Measurements from ENCODE around the gene SMIM11.
"Not testable (repeated sequence)": the region's sequence is repeated elsewhere in the genome, so short reads cannot be mapped to it uniquely, and the experiment has no call there.

Gene SMIM11

DNA sequence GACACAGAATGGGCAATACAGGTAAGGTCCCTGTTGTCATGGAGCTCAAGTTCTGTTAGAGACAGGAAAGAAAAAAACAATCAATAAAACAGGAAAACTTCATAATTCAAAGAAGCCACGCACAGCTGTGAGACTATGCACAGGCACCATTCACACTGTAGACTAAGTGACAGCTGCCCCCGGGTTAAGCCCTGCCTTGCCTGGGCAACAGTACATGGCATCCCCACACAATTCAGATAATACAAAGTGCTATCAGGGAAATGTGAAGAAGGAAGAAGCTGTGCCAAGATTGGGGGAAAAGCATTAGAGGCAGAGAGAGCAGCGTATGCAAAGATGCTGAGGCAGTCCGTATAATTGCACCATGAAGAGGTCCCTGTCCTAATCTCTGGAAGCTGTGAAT, 20.5 kb upstream of the SMIM11 start:
- in situ Hi-C loops (cut with MboI; ENCODE audit: low sequenced_read_pairs): no loop called here

DNA sequence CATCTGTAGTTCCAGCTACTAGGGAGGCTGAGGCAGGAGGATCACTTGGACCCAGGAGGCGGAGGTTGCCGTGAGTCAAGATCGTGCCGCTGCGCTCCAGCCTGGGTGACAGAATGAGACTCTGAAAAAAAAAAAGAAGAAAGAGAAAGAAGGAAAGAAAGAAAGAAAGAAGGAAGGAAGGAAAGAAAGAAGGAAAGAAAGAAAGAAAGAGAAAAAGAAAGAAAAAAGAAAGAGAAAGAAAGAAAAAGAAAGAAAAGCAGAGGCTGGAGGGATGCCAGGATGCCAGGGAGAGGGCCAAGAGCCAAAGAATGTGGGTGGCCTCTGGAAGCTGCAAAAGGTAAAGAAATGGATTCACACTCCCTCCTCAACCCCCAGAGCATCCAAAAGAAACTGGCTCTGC, 19.7 kb upstream of the SMIM11 start:
- in situ Hi-C loops (cut with MboI; ENCODE audit: low sequenced_read_pairs): no loop called here

DNA sequence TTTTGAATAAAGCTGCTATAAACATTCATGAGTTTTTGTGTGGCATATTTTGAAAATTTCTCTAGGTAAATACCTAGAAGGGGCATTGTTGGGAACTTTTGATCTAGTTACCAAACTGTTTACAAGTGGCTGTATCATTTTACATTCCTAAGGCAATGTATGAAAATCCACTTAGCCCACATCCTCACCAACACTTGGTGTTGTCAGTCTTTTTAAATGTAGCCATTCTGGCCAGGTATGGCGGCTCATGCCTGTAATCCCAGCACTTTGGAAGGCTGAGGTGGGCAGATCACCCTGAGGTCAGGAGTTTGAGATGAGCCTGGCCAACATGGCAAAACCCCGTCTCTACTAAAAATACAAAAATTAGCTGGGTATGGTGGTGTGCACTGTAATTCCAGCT, 17.4 kb upstream of the SMIM11 start:
- in situ Hi-C loops (cut with MboI; ENCODE audit: low sequenced_read_pairs): no loop called here

DNA sequence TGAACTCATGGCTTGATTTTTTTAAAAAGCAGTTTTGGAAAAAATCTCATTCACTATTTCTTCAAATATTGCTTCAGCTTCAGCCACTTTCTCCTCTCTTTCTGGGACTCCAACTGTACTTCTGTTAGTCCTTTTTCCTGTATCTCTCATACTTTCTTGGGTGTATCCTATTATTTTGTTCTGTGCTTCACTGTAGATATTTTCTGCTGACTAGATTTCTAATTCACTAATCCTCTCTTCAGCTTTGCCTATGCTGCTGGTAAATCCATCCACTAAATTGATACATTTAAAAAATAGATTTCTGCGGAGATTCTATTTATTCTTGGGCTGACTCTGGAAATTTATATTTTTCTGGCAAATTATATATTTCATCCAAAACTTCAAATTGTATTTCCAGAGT, 16.4 kb upstream of the SMIM11 start:
- in situ Hi-C loops (cut with MboI; ENCODE audit: low sequenced_read_pairs): no loop called here

DNA sequence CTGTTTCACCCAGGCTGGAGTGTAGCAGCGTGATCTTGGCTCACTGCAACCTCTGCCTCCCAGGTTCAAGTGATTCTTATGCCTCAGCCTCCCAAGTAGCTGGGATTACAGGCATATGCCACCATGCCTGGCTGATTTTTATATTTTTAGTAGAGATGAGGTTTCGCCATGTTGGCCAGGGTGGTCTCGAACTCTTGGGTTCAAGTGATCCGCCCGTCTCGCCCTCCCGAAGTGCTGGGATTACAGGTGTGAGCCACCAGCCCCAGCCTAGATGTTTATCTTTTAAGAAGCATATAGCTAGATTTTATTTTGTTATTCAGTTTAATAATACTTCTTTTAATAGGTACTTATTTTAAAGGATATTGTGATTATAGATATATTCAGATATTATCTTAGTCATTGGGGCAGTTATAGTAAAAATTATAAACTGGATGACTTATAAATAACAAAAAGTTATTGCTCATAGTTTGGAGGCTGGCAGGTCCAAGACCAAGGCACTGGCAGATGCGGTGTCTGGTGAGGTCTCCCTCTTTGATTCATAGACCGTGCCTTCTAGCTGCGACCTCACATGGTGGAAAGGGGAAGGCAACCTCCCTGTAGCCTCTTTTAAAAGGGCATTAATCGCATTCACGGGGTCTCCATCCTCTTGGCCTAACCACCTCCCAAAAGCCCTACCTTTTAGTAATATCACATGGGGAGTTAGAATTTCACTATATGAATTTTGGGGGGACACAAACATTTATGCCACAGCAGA, 14.6 kb upstream of the SMIM11 start:
- in situ Hi-C loops (cut with MboI; ENCODE audit: low sequenced_read_pairs): no loop called here

DNA sequence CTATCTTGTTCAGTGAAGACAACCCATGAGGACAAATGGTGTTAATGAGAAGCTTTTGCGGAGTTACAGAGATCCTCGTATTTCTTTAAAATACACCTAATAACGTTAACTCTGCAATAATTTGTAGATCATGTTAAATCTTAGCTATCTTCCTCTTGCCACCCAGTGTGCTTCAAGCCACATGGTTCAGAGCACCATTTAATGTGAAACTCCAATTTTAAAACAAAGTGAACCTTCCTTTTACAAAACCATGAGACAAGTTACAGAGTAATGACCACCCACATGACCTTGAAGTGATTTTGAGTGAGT, 13.2 kb upstream of the SMIM11 start:
- in situ Hi-C loops (cut with MboI; ENCODE audit: low sequenced_read_pairs): no loop called here

DNA sequence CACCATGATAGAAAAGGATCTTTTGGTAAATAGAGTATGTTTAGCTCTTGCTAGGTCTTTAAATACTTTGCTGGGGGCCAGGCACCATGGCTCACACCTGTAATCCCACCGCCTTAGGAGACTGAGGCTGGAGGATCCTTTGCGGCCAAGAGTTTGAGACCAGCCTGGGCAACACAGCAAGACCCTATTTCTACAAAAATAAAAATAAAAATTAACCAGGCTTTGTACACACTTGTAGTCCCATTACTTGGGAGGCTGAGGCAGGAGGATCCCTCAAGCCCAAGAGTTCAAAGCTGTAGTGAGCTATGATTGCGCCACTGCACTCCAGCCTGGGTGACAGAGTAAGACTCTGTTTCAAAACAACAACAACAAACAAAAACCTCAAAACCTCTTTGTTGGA, 12.6 kb upstream of the SMIM11 start:
- in situ Hi-C loops (cut with MboI; ENCODE audit: low sequenced_read_pairs): no loop called here

DNA sequence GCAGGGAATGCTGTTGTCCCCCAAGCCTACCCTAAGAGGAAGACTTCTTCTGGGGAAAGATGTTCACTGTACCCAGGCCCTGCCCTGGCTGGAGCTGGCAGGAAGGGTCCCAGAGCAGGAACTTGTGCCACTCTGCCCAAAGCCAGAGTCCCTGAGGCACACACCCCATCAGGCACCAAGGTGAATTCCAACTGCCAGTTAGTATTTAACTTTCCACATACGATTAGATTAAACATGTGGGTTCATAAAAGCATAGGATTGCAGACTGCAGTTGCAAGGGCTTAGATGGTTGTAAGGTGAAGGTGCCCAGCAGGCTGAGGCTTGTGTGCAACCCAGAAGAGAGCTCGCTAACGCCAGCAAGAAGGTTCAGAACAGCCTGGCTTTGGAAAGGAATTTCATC, 11.6 kb upstream of the SMIM11 start, which contains the start of gene KCNE2:
Gene KCNE2, plus strand, starts transcription at position 274 of the 400 bp plus-strand sequence. CDS start 6,473 bp downstream, outside the sequence.
- in situ Hi-C loops (cut with MboI; ENCODE audit: low sequenced_read_pairs): no loop called here

DNA sequence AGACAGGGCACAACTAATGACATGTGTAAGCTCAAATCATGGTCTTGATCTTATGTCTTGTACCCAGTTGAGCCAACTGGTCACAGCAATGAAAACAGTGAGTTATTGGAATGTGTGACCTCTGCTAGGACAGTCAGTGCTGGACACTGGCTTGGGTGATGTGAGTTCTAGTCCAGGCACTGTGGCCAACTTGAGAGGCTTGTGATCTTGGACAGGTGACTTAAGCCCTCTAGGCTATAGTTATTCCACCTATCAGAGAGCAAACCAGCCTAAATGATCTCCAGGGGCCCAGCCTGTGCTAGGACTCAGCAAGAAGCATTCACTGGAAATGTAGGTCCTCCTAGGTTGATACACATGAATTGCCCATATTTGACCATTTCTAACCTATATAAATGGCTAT, 10.4 kb upstream of the SMIM11 start:
- in situ Hi-C loops (cut with MboI; ENCODE audit: low sequenced_read_pairs): no loop called here

DNA sequence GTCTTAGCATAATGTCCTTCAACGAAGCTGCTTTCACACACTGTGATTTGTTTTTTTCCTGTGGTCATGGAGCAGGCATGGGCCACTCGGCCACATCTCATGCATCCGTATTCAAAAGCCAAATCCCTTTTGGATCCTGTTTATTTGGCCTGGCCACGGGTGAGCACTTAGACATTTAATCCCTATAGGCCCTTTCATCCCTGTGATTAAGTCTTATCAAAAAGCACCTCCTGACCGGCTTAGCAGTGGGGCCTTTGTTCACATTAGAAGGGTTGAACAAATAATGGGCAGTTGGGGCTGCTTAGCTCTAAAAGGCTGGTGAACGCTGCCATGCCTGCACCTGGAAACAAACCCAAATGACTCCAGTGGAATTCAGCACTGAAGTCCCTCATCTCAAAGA, 9.5 kb upstream of the SMIM11 start:
- in situ Hi-C loops (cut with MboI; ENCODE audit: low sequenced_read_pairs): no loop called here

DNA sequence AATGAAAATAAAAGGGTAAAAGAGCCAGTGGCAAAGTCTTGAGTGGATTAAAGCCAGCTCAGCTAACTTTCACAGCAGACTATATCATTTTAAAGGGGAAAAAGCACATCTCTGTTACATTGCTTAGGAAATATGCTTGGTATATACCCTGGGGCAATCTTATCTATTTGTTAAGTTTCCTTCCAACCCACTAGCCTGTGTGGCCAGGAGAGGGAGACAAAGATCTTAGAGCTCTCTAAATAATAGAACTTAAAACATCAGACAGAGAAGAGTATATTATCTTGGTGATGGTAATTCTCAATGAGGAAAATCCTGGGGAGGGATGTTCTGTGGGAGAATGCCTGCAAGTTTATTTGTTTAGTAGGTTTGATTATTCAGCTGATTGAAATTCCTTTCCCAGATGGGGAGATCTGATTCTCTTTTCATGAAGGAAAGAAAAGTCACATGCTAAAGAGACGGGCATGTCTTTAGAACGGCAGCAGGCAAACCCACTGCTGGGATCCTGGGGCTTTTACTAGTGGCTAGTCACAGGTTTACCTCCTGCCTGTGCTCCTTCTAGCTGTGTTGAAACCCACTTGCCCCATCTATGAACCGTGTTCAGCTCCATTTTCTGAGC, 7.9 kb upstream of the SMIM11 start:
- in situ Hi-C loops (cut with MboI; ENCODE audit: low sequenced_read_pairs): no loop called here

DNA sequence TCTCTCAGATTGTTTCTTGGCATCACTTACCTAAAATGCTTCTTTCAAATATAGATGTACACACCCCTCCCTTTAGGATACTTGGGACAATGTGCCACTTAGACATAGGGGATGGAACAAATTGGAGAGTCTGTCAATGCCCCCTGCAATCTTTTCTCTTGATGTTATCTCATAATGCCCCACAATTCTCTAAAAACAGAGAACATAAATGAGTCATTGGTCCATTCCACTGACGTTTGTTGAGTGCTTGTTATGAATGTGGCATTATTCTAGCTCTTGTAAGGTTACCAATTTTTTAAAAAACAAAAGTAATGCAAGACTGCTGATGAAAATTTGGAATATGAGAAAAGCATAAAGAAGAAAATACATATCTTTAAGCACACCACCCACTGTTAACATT, 5.6 kb upstream of the SMIM11 start:
- in situ Hi-C loops (cut with MboI; ENCODE audit: low sequenced_read_pairs): no loop called here

DNA sequence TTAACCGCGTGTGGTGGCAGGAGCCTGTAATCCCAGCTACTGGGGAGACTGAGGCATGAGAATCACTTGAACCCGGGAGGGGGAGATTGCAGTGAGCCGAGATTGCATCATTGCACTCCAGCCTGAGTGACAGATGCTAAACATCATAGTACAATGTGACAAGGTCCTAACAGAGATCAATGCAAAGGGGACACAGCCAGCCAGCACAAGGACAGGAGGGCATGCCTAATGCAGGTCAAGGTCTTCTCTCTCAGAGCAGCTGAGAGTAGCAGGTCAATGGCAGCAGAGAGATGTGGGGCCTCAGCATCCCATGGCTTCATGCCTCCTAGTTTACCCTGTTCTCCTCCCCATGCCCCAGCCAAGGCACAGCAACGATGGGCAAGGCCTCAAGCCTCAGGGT, 3.0 kb upstream of the SMIM11 start:
- in situ Hi-C loops (cut with MboI; ENCODE audit: low sequenced_read_pairs): no loop called here

DNA sequence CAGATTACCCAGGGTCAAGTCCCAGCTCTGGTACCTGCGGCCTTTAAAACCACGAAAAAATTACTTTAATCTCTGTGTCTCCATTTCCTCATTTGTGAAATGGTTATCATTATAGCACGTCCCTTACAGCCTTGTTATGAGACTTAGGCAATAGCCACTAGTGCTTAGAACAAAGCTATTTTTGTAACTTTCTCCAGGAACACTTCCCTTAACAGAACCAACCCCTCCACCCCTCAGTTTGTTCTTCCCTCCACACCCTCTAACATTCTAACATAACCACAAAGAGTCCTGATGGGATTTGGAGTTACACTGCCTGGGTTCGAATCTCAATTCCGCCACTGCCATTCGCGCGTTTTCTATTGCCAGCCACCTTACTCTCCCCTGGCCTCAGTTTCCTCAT, 845 bp upstream of the SMIM11 start:
- in situ Hi-C loops (cut with MboI; ENCODE audit: low sequenced_read_pairs): not testable (repeated sequence)

DNA sequence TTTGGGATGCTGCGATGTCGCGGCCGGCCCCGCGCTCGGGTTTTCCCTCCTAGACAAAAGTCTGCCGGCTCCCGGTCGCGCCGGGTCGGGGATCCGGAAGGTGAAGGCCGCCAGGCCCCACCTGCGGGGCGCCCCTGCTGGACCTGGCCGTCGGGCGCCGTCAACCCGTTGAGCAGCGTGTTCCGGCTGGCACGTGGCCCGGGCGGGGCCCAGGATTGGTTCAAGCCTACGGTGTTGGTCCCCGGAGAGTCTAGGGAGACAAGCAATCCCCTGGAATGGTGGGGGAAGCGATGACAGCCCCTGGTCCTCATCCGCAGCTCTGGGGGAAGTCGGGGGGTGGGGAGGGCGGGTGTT, 289 bp downstream of the SMIM11 start:
- in situ Hi-C loops (cut with MboI; ENCODE audit: low sequenced_read_pairs): not testable (repeated sequence)

DNA sequence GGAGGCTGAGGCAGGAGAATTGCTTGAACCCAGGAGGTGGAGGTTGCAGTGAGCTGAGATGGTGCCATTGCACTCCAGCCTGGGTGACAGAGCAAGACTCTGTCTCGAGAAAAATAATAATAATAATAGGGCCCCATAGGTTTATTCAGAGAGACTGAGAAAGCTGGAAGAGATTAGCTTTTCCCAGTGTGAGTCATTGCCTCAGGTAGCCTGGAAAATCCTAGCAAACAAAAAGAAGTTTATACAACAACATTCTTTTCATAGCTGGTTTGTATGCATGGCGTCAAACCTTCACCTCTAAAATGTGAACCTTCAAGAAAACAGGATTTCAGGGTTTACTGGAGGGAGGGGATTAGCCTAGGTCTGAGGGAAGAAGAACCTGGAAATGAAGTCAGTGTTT, 7.8 kb downstream of the SMIM11 start:
- in situ Hi-C loops (cut with MboI; ENCODE audit: low sequenced_read_pairs): not testable (repeated sequence)

DNA sequence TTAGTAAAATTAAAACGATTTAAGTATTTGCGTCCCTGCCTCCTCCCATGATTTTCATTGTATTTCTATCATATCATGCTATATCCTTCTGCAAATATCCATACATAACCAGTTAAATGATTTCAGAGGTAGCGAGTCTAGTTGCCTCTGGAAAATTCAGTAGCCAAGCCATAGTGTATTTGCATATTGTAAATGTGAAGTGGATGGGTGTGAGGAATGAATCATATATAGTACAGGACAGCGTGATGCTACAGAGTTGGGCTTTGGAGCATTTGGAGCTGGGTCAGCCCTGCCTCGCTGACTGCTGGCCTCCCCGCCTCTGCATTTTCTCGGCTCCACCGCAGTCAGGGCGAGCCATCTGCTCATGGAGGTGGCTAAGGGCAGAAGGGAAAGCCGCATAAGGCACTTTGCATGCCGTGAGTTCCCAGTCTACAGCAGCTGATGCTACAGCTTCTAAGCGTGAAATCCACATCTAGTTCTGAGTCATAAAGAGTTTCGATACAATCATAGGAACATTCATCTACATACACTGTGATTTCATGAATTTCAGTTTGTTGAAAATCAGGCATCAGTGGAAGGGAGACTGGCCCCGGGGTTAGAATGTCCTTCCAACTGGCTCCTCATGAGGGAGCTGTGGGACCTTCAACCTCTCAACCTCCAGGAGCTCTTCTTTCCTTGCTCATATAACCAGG, 8.6 kb downstream of the SMIM11 start:
- in situ Hi-C loops (cut with MboI; ENCODE audit: low sequenced_read_pairs): not testable (repeated sequence)

DNA sequence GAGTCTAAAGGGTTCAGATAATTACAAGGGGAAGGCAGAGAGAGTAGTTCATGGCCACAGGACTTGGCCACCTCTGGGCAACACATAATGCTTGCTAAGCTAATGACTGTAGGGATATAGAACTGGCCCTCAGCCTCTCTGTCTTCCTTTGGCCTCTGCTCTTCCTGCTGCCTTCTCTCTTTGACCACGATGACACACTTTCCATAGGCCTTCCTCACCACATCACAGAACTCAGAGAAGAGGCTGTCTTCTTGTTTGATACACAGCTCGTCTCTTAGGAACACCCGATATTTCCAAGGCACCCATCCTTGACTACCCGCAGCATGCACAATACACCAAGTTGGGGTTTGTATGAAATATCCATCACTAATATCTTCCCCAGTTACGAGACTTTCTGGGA, 25.2 kb downstream of the SMIM11 start:
- in situ Hi-C loops (cut with MboI; ENCODE audit: low sequenced_read_pairs): not testable (repeated sequence)

DNA sequence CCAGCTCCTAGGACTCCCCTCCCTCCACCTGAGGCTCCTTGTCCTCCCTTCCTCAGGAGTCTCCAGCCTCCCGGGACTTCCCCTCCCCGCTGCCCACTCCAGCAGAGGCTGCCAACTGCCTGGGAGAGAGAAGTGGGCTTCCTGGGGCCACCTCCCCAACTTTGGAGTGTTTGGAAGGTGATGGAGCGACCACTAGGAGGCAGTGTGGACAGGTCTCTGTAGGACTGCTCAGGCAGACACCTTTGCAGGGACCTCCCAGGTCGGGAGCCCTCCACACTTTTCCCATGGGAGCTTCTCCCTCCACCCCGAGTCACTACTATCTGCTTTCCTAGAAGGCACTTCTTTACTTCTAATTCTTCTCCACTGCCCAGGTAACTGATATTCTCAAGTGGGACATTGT, 29.4 kb downstream of the SMIM11 start:
- in situ Hi-C loops (cut with MboI; ENCODE audit: low sequenced_read_pairs): not testable (repeated sequence)

DNA sequence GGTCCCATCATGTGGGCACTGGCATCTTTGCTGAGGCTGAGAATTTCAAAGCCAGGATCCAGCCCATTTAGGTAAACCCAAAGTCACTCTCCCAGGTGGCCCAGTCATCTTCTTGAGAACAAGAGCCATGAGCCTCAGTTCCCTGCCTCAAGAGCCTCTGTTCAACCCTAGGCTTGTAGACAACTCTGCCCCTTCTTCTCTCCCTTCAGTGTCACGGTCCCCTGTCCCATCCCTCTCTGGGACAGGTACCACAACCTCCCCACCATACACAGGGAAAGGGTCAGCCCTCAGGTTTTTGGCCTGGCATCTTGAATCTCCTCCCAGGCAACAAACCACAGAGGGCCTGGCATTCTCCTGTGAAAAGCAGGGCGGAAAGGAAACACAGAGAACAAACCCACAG, 30.4 kb downstream of the SMIM11 start:
- in situ Hi-C loops (cut with MboI; ENCODE audit: low sequenced_read_pairs): not testable (repeated sequence)

DNA sequence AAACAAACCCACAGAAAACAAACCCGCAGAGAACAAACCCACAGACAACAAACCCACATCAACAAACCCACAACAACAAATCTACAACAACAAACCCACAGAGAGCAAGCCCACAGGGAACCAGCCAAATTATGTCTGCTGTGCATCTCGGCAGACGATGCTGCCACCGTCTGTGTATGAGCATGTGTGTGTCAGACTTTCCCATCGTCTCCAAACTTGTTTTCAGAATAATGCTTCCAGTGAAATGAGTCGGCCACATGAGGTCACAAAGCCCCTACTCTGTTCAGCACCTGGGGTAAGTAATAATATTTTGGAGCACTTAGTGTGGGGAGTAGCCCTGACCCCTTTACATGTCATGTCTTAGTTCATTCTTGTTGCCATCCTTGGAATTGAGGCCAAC, 30.8 kb downstream of the SMIM11 start:
- in situ Hi-C loops (cut with MboI; ENCODE audit: low sequenced_read_pairs): not testable (repeated sequence)

DNA sequence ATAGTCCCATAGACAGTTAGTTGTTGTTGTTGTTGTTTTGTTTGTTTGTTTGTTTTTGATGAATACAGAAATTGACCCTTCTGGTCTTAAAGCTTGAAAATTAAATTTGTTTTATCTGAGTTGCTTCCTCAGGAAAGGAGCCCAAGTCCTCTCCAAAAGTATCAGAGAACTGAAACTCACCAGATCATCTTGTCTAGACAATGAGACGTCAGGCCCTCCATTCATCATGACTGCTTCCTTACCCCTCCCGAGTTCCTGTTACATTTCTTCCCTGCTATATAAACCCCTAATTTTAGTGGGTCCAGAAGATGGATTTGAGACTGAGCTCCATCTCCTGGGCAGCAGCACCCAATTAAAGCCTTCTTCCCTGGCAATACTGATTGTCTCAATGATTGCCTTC, 31.4 kb downstream of the SMIM11 start:
- in situ Hi-C loops (cut with MboI; ENCODE audit: low sequenced_read_pairs): not testable (repeated sequence)
